ENCODE measurements around the gene LRRN3. TPM values are rescaled to one million over a fixed set of nuclear protein-coding genes. Genes with fewer than 3 reads are reported as not detected.

The LRRN3 gene
- total and polyA plus RNA-seq, 2 of the 8 experiments (the other 6 are each of a cell fraction or from before 2014, with no cell fraction given), result 0.20 to 0.32 TPM

GRCh38 chr7:111092406-111093236 is 1.7 kb downstream of the LRRN3 start (continued):
- TF ChIP-seq CHD7 (IDR thresholded peaks at IDR 0.05; ENCODE audit: insufficient replicate concordance, low read length) (no peak), TAF7 (optimal IDR thresholded peaks at IDR 0.05; ENCODE audit: borderline replicate concordance, low read depth, low read length) (no peak), CHD1 (IDR thresholded peaks at IDR 0.05; ENCODE audit: low read depth, low read length) (no peak), SUZ12 (IDR thresholded peaks at IDR 0.05; ENCODE audit: low read length) (no peak), USF2 (IDR thresholded peaks at IDR 0.05; ENCODE audit: low read length) (no peak), EGR1 (IDR thresholded peaks at IDR 0.05; ENCODE audit: borderline replicate concordance, low read depth, low read length) (no peak), RAD21 (IDR thresholded peaks at IDR 0.05 in 1 of 2, conservative IDR thresholded peaks at IDR 0.05 in 1 of 2; ENCODE audit: low read depth in 2 of 2, low read length in 2 of 2) (no peak), MAFK (IDR thresholded peaks at IDR 0.05; ENCODE audit: low read depth, low read length) (no peak)

Measured in H1 (cell line).